NCI-H1048 (cell line): ENCODE data around the gene JMJD1C.
"Not testable (repeated sequence)": the region's sequence is repeated elsewhere in the genome, so short reads cannot be mapped to it uniquely, and the experiment has no call there.

ENCODE experiments used
- DNase-seq: peaks from one replicate; lab custom pipeline; 2025; lab: John Stamatoyannopoulos, UW

The JMJD1C gene

DNA sequence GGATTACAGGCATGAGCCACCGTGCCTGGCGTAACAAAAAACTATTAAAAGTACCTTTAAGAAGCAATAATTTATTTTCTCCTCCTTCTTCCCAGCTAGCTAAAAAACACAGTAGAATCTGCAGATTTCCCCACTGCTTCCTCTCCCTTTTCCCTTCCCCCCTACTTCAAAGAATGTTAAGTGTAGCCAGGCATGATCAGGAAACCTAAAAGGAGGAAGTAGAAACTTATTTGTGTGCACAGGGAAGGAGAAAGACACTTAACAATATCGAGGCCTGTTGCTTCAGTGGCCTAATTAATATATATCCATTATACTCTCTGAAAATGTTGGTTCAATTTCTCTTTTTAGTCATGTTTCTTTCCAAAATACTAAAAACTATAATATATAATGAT is 204.9 kb downstream of the JMJD1C start:
- no peak for DNase-seq

DNA sequence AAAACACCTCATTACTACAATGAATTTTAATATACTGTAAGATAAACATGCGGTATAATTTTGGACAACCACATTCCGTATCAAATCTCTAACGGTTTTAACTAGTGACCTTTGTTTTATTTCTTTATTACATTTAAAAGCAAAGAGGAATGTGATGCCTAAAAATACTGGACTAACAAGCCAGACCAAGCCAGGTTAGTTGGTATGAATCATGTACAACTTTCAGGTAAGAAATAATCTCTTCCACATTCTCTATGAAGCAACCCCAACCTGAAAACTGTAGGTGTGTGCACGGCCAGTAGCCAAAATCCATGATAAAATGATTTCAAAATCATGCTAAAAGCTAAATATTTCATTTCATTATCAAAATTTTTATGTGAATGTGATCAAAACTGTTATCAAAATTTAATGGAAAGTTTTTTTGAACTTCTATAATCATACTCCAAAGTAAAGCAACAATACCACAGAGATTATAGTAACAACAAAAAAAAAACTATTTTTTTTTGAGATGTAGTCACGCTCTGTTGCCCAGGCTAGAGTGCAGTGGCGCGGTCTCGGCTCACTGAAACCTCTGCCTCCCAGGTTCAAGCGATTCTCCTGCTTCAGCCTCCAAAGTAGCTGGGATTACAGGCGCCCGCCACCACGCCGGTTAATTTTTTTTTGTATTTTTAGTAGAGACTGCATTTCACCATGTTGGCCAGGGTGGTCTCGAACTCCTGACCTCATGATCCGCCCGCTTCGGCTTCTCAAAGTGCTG is 205.5 kb downstream of the JMJD1C start:
- DNase-seq, result no peak

DNA sequence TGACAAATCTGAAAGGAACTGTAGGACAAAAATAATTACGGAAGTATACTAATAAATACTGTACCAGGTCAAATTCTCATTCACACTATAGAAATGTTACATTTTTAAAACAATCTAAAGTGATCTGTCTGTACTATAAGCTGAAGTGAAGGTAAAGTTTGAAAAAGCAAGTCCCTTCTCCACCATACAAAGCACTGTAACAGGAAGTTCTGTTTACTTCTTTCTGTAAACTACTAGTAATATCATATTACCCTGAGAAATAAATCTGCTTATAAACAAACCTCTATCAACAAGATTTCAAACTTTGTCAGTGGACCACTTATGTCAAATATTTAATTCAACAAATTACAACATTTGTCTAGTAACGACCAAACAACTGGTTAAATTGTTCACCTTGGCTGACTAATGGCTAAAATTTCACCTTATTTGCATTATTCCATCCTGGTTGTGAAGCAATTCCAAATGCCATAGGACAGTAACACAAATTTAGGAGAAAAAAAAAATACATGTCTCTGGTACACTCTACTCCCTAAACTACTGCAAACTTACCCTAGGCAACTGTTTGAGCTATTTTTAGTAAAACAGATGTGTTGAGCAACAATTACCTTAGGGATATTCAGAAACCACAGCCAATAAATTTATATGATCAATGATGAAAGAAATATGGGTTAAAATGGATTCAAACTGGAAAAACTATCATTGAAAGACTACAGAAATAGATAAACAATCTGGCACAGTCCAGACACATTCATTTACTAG is 206.7 kb downstream of the JMJD1C start:
- peak; percentile 19 for DNase-seq

GRCh38 chr10:63257778-63258177 is 208.0 kb downstream of the JMJD1C start:
- no peak for DNase-seq

- DNase-seq, result no peak
Measured at GRCh38 chr10:63256009-63256773, 209.6 kb downstream of the JMJD1C start.

- no peak for DNase-seq
Measured at GRCh38 chr10:63255316-63255715, 210.5 kb downstream of the JMJD1C start.

GRCh38 chr10:63253040-63253439 is 212.7 kb downstream of the JMJD1C start:
- DNase-seq, result no peak

- DNase-seq, result no peak
Measured at GRCh38 chr10:63252095-63252762, 213.5 kb downstream of the JMJD1C start.

DNA sequence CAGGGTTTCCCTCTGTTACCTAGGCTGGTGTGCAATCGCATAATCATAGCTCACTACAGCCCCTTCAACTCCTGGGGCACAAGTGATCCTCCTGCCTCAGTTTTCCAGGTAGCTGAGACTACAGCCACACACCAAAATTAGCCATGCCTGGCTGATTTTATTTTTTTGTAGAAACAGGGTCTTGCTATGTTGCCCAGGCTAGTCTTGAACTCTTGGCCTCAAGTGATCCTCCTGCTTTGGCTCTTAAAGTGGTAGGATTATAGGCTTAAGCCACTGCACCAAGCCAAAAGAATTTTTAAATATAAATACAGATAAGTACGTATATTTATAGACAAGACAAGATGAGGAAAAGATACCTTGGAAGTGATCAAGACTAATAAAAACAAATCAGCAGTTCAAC is 215.7 kb downstream of the JMJD1C start:
- no peak for DNase-seq

DNA sequence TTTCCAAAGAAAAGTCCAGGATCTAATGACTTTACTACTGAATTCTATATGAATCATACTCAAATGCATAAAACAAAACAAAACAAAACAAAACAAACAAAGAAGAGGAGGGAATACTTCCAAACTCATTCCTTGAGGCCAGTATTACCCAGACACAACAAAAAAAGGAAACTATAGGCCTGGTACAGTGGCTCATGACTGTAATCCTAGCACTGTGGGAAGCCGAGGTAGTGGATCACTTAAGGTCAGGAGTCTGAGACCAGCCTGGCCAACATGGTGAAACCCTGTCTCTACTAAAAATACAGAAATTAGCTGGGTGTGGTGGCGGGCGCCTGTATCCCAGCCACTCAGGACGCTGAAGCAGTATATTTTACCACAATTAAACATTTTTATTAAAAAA is 218.0 kb downstream of the JMJD1C start:
- DNase-seq, result no peak

DNA sequence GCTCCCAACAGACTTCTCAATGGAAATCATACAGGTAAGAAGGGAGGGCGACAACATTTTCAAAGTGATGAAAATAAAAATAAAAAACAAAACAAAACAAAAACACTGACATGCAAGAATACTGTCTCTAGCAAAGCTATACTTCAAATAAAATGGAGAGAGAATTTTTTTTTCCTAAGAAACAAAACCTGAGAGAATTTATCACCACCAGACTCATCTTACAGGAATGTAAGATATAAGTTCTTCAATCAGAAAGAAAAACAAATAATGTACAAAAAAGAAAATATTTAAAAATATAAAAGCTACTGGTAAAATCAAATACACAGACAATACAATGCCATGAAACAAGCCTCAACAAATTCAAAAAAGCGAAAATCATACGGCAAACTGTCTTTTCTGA is 219.4 kb downstream of the JMJD1C start:
- no peak for DNase-seq

GRCh38 chr10:63241841-63242281 is 223.9 kb downstream of the JMJD1C start:
- no peak for DNase-seq

GRCh38 chr10:63240807-63241206 is 225.0 kb downstream of the JMJD1C start:
- no peak for DNase-seq

- no peak for DNase-seq
Measured at GRCh38 chr10:63238501-63238900, 227.3 kb downstream of the JMJD1C start.

GRCh38 chr10:63237396-63237795 is 228.4 kb downstream of the JMJD1C start:
- no peak for DNase-seq

- DNase-seq, result no peak
Measured at GRCh38 chr10:63236113-63236935, 229.5 kb downstream of the JMJD1C start.

DNA sequence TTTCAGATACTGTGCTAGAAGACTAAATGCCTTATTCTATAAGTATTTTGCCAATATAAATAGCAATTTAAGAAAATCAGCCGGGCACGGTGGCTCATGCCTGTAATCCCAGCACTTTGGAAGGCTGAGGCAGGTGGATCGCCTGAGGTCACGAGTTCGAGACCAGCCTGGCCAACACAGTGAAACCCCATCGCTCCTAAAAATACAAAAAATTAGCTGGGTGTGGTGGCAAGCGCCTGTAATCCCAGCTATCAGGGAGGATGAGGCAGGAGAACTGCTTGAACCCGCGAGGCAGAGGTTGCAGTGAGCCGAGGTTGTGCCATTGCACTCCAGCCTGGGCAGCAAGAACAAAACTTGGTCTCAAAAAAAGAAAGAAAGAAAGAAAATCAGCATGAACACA is 230.6 kb downstream of the JMJD1C start:
- not testable (repeated sequence) for DNase-seq

DNA sequence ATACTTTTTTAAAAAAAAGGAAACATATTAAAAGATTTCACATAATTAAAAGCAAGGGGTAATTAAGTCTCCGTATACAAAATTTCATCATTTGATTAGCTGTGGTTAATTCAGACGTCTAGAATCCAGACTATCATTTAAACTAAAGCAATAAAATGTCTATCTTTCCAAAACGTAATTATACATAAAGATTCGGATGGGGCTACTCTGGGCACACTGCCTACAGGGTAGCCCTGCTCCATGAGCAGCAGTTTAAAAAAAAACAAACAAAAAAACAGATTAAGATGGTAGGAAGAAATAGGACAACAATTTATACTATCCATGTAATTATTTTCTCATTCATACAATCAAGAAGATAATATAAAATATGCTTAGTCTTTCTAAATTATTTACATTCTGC is 236.6 kb downstream of the JMJD1C start:
- no peak for DNase-seq

DNA sequence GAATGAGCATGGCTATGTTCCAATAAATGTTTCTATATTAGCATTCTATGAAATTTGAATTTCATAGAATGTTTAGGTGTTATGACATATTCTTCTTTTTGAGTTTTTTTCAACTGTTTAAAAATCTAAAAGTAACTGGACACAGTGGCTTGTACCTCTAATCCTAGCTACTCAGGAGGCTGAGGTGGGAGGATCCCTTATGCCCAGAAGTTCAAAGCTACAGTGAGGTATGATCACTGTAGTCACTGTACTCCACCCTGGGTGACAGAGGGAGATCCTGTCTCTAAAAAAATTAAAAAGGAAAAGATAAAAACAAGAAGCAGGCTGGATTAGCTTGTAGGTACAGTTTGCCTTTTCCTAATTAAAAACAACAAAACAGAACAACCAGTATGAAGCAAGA is 237.5 kb downstream of the JMJD1C start:
- DNase-seq, result no peak

DNA sequence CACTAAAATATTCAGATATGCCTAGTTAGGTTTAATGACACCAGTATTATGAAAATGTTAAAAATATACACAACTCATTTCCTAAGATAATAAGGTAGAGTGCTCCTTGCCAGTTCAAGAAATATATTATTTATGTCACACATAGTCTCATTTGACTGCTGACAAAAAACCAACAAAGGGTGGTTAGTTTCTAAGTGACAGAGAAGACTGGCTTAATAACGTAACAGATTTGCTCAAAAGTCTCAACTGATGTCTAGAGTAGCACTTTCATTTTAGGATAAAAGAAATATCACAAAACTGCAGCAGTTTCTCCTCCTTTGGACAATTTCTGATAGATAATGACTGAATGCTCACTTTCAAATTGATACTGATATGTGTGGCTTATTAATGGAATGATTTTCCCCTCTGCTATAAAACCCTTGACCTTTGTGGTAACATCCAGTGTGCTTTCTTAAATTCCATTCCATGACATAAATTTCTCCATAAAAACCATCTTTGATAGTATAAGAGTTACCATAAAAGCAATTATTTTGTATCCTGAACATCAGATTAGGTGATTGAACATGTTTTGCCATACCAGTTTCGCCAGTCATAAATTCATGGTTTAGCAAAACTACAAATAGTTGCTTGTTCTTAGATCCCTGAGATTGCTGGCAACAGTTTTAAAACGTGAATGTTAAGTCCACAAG is 238.4 kb downstream of the JMJD1C start:
- no peak for DNase-seq

DNA sequence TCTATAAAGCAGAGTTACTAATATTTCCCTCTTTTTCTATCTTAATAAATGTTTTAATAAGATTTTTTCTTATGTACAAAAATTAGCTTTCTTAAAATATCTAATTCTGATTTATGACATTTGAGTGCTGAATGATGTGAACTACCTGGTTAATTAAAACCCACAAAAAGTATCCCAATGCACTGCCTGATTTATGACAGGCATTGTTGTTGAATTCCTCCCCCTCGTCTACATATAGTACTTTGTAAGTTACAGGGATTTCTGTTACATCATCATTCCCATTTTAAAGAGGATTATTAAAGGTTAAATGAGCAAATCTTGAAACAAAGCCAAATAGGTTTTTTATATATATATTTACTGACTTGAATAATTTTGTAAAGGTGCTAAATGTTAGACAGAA is 241.5 kb downstream of the JMJD1C start:
- no peak for DNase-seq
